22Rv1 (cell line): Measurements from ENCODE around the gene CSNK2B.

Experiments used
- CTCF ChIP-seq: fragments of 450-650 bp; IDR thresholded peaks from 2 replicates; pipeline ENCODE4 v1.5.1; 2017; ENCODE audit warnings: mild to moderate bottlenecking
- ZFX ChIP-seq: fragments of 450-650 bp; IDR thresholded peaks from 2 replicates; pipeline ENCODE4 v1.6.1; 2017; ENCODE audit warnings: antibody characterized with exemption, borderline replicate concordance

- TF ChIP-seq CTCF (peak; percentile 71), ZFX (no peak)
Observed at GRCh38 chr6:31712296-31712695, 46.4 kb downstream of the CSNK2B start.
